GM19463 (cell line): ENCODE measurements around the gene NFAT5.
"Not testable (repeated sequence)": the region's sequence is repeated elsewhere in the genome, so short reads cannot be mapped to it uniquely, and the experiment has no call there.

Source experiments
- ATAC-seq: cut with Tn5 transposase; IDR thresholded peaks from one replicate; pipeline ENCODE4 v1.9.1; 2021; ENCODE audit warnings: mild to moderate bottlenecking, moderate library complexity; ENCODE audit not compliant: unreplicated experiment

Gene NFAT5

GRCh38 chr16:69727916-69728270 is 162.1 kb downstream of the NFAT5 start:
- no peak for ATAC-seq

GRCh38 chr16:69729030-69729429 is 163.3 kb downstream of the NFAT5 start:
- ATAC-seq = not testable (repeated sequence)

- not testable (repeated sequence) for ATAC-seq
Observed at GRCh38 chr16:69731280-69731679, 165.5 kb downstream of the NFAT5 start.

- ATAC-seq = no peak
Observed at GRCh38 chr16:69732101-69732500, 166.3 kb downstream of the NFAT5 start.

GRCh38 chr16:69741519-69741918 is 175.8 kb downstream of the NFAT5 start:
- no peak for ATAC-seq

GRCh38 chr16:69741951-69742904 is 176.5 kb downstream of the NFAT5 start:
- no peak for ATAC-seq

- no peak for ATAC-seq
Observed at GRCh38 chr16:69744363-69745231, 178.8 kb downstream of the NFAT5 start.

GRCh38 chr16:69745232-69745612 is 179.5 kb downstream of the NFAT5 start:
- no peak for ATAC-seq

- ATAC-seq = no peak
Observed at GRCh38 chr16:69745959-69746358, 180.2 kb downstream of the NFAT5 start.

- no peak for ATAC-seq
Observed at GRCh38 chr16:69747115-69747514, 181.3 kb downstream of the NFAT5 start.

- no peak for ATAC-seq
Observed at GRCh38 chr16:69748694-69749345, 183.1 kb downstream of the NFAT5 start.

GRCh38 chr16:69754143-69754468 is 188.3 kb downstream of the NFAT5 start:
- no peak for ATAC-seq
